Ishikawa (cell line): ENCODE results near the gene TBPL1.

Experiments
- CEBPB ChIP-seq: IDR thresholded peaks from 2 replicates; pipeline ENCODE4 v1.6.1; 2012
- CREB1 ChIP-seq: IDR thresholded peaks from 2 replicates; pipeline ENCODE4 v1.6.1; 2012; ENCODE audit warnings: low read depth
- EGR1 ChIP-seq: IDR thresholded peaks from 2 replicates; pipeline ENCODE4 v1.6.1; 2012
- EP300 ChIP-seq: IDR thresholded peaks from 2 replicates; pipeline ENCODE4 v1.6.1; 2012; ENCODE audit warnings: borderline replicate concordance
- FOXM1 ChIP-seq: IDR thresholded peaks from 2 replicates; pipeline ENCODE4 v1.6.1; 2012; ENCODE audit warnings: low read depth, borderline replicate concordance
- MAX ChIP-seq: IDR thresholded peaks from 2 replicates; pipeline ENCODE4 v1.6.1; 2012
- NFIC ChIP-seq: IDR thresholded peaks from 2 replicates; pipeline ENCODE4 v1.6.1; 2012
- RAD21 ChIP-seq: IDR thresholded peaks from 2 replicates; pipeline ENCODE4 v1.6.1; 2012; ENCODE audit warnings: low read depth
- REST ChIP-seq: IDR thresholded peaks from 2 replicates; pipeline ENCODE4 v1.6.1; 2012; ENCODE audit warnings: low read depth, mild to moderate bottlenecking
- TAF1 ChIP-seq: IDR thresholded peaks from 2 replicates; pipeline ENCODE4 v1.6.1; 2012; ENCODE audit warnings: low read depth, mild to moderate bottlenecking
- TCF12 ChIP-seq: IDR thresholded peaks from 2 replicates; pipeline ENCODE4 v1.6.1; 2012; ENCODE audit warnings: low read depth
- TEAD4 ChIP-seq: IDR thresholded peaks from 2 replicates; pipeline ENCODE4 v1.6.1; 2012
- USF1 ChIP-seq: IDR thresholded peaks from 2 replicates; pipeline ENCODE4 v1.6.1; 2012
- YY1 ChIP-seq: IDR thresholded peaks from 2 replicates; pipeline ENCODE4 v1.6.1; 2012; ENCODE audit warnings: low read depth
- ZBTB7A ChIP-seq: IDR thresholded peaks from 2 replicates; pipeline ENCODE4 v1.6.1; 2012; ENCODE audit warnings: low read depth

TBPL1 gene

GRCh38 chr6:133973109-133973971 lies 20.3 kb downstream of the TBPL1 start:
- TF ChIP-seq EGR1 (no peak), RAD21 (peak; percentile 86)

GRCh38 chr6:133977983-133978895 lies 25.2 kb downstream of the TBPL1 start:
- TF ChIP-seq FOXM1, result no peak
- peak; percentile 37; the same call in 1 of the 2 replicates for TF ChIP-seq MAX
- no peak for TF ChIP-seq CEBPB

GRCh38 chr6:133978896-133979240 lies 25.8 kb downstream of the TBPL1 start:
- no peak for TF ChIP-seq TAF1
- no peak for TF ChIP-seq REST
- TF ChIP-seq CEBPB, result no peak
- no peak for TF ChIP-seq MAX
- no peak for TF ChIP-seq USF1
- TF ChIP-seq FOXM1, result no peak
- no peak for TF ChIP-seq RAD21
- no peak for TF ChIP-seq EGR1
- TF ChIP-seq TEAD4, result no peak
- TF ChIP-seq ZBTB7A, result no peak
- TF ChIP-seq NFIC, result no peak
- no peak for TF ChIP-seq CREB1
- no peak for TF ChIP-seq YY1
- TF ChIP-seq TCF12, result no peak
- no peak for TF ChIP-seq EP300

GRCh38 chr6:133980168-133980567 lies 27.1 kb downstream of the TBPL1 start:
- TF ChIP-seq TAF1 (no peak), CREB1 (no peak), NFIC (no peak), ZBTB7A (no peak), EGR1 (no peak), REST (no peak), MAX (no peak), EP300 (no peak), USF1 (no peak), TEAD4 (no peak), FOXM1 (no peak)

- no peak for TF ChIP-seq EGR1
- TF ChIP-seq CEBPB, result no peak
- no peak for TF ChIP-seq REST
- no peak for TF ChIP-seq CREB1
- TF ChIP-seq EP300, result no peak
- no peak for TF ChIP-seq NFIC
- TF ChIP-seq ZBTB7A, result no peak
- no peak for TF ChIP-seq TCF12
- no peak for TF ChIP-seq YY1
- no peak for TF ChIP-seq TEAD4
- no peak for TF ChIP-seq RAD21
- TF ChIP-seq TAF1, result no peak
- no peak for TF ChIP-seq MAX
- no peak for TF ChIP-seq FOXM1
Measured at GRCh38 chr6:133983099-133983939, 30.3 kb downstream of the TBPL1 start.
